ENCODE results near the gene WNT9A. TPM values are rescaled to one million over a fixed set of nuclear protein-coding genes. Genes with fewer than 3 reads are reported as not detected.

The WNT9A gene
- total RNA-seq, 1 donor = 0.36 TPM

DNA sequence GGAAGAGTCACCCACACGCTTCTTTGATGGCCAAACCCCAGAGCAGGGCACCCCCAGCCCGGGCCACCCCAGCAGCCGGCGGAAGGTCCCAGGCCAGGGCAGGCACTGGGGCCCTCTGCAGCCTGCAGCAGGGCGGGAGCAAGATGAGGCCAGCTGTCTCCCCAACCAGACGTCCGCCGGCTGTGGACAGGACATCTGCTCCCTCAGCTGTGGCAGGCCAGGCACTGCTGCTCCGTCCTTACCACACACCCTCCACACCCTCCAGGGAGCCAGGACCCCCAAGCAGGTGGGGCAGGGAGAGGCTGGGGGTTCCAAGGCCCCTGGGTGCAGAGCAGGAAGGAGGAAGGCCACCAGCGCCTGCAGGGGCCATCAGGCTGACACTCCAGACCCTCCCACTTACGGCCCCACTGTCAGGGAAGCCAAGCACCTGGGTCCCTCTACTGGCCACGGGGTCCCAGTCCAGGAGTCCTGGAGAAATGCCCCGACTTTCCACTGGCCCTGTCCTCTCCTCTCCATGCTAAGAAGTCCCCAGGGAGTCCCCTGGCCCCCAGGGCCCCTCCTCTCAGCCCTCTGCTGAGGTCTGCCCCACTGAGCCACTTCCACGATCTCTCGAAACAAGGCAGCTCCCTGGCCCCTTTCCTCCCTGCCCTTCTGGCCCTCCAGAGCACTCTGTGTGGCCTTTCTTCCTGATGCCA is 5.6 kb downstream of the WNT9A start:
- Histone ChIP-seq H3K4me2 (ENCODE audit: insufficient read depth, low read length) (no peak overlapping the region), H3K4me1 (ENCODE audit: insufficient read depth, low read length) (peaks cover 4% of the 10 kb centered on the region), H3K79me2 (ENCODE audit: insufficient read depth, low read length) (no peaks in the 10 kb centered on the region), H3K27ac (ENCODE audit: low read depth, low read length) (no peak overlapping the region), H3K36me3 (ENCODE audit: insufficient read depth, low read length) (no peaks in the 10 kb centered on the region), H4K20me1 (ENCODE audit: insufficient read depth, low read length) (no peaks in the 10 kb centered on the region), H3K4me3 (ENCODE audit: insufficient read depth, low read length) (no peak overlapping the region), H3K9me3 (ENCODE audit: low read depth, low read length) (no peaks in the 10 kb centered on the region), H2AFZ (ENCODE audit: low read length) (no peak overlapping the region), H3K27me3 (ENCODE audit: insufficient read depth, low read length) (peaks cover 7% of the 10 kb centered on the region)
- peak; percentile 75 for DNase-seq (ENCODE audit: insufficient read length, low spot score, missing footprints)
- TF ChIP-seq, protein P1, sequence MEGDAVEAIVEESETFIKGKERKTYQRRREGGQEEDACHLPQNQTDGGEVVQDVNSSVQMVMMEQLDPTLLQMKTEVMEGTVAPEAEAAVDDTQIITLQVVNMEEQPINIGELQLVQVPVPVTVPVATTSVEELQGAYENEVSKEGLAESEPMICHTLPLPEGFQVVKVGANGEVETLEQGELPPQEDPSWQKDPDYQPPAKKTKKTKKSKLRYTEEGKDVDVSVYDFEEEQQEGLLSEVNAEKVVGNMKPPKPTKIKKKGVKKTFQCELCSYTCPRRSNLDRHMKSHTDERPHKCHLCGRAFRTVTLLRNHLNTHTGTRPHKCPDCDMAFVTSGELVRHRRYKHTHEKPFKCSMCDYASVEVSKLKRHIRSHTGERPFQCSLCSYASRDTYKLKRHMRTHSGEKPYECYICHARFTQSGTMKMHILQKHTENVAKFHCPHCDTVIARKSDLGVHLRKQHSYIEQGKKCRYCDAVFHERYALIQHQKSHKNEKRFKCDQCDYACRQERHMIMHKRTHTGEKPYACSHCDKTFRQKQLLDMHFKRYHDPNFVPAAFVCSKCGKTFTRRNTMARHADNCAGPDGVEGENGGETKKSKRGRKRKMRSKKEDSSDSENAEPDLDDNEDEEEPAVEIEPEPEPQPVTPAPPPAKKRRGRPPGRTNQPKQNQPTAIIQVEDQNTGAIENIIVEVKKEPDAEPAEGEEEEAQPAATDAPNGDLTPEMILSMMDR (IDR thresholded peaks at IDR 0.05; ENCODE audit: extremely low read depth, low read depth, low read length) = no peak

DNA sequence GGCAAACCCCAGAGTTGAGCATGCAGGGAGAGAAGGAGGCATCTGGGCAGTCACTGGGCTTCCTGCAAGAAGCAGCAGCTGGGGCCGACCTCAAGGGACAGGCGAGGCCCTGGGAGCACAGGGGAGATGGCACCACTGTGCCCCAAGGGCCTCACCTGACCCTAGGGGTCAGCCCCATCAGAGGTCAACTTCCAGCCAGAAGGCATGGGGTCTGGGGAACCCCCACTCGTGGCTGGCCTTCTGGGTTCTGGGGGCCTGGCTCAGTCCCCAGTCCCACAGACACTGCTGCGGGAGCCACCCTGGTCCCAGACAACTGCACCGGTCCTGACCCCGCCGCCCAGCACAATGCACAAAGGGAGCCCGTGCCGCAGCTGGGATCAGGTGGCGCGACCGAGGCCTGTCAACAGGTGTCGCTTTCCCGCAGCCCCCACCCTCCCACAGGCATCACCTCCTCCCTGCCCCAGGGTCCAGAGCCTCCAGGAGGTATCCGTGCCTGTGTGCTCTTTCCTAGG is 6.2 kb downstream of the WNT9A start:
- no peaks in the 10 kb centered on the region for H3K36me3 ChIP-seq (ENCODE audit: insufficient read depth, low read length)
- peaks cover 3% of the 10 kb centered on the region for H3K27me3 ChIP-seq (ENCODE audit: insufficient read depth, low read length)
- H3K4me1 ChIP-seq (ENCODE audit: insufficient read depth, low read length) = no peaks in the 10 kb centered on the region
- H4K20me1 ChIP-seq (ENCODE audit: insufficient read depth, low read length) = no peaks in the 10 kb centered on the region
- peak; percentile 58 for DNase-seq (ENCODE audit: insufficient read length, low spot score, missing footprints)
- no peaks in the 10 kb centered on the region for H3K9me3 ChIP-seq (ENCODE audit: low read depth, low read length)
- TF ChIP-seq, protein P1 (IDR thresholded peaks at IDR 0.05; ENCODE audit: extremely low read depth, low read depth, low read length) = no peak
- H2AFZ ChIP-seq (ENCODE audit: low read length) = no peak overlapping the region
- no peaks in the 10 kb centered on the region for H3K79me2 ChIP-seq (ENCODE audit: insufficient read depth, low read length)
- H3K4me2 ChIP-seq (ENCODE audit: insufficient read depth, low read length) = no peak overlapping the region
- no peak overlapping the region for H3K27ac ChIP-seq (ENCODE audit: low read depth, low read length)
- H3K4me3 ChIP-seq (ENCODE audit: insufficient read depth, low read length) = no peak overlapping the region

DNA sequence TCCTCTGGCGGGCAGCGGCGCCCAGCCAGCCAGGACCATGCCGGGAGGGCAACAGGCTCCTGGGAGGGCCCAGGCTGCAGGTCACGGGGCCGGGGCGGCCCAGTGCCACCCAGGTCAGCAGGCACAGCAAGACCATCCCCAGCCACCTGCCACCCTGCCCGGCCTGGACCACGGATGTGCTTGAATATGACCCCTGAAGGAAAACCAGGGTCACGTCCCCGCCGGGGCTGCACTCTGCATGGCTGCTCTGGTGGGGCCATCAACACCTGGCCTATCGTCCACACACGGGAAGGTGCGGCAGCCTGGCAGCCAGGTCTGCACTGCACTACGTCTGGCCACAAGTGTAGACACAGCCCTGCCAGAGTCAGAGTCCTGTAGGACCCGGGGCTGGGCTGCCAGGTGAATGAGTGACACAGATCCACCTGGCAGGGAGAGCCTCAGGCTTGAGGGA is 6.9 kb downstream of the WNT9A start:
- Histone ChIP-seq H3K4me3 (ENCODE audit: insufficient read depth, low read length) (no peak overlapping the region), H3K79me2 (ENCODE audit: insufficient read depth, low read length) (no peaks in the 10 kb centered on the region), H3K27me3 (ENCODE audit: insufficient read depth, low read length) (peaks cover 3% of the 10 kb centered on the region), H3K36me3 (ENCODE audit: insufficient read depth, low read length) (no peaks in the 10 kb centered on the region), H3K9me3 (ENCODE audit: low read depth, low read length) (no peaks in the 10 kb centered on the region), H2AFZ (ENCODE audit: low read length) (no peak overlapping the region), H3K4me2 (ENCODE audit: insufficient read depth, low read length) (no peak overlapping the region), H4K20me1 (ENCODE audit: insufficient read depth, low read length) (no peaks in the 10 kb centered on the region), H3K27ac (ENCODE audit: low read depth, low read length) (no peak overlapping the region), H3K4me1 (ENCODE audit: insufficient read depth, low read length) (no peaks in the 10 kb centered on the region)
- DNase-seq (ENCODE audit: insufficient read length, low spot score, missing footprints) = peak; percentile 61
- TF ChIP-seq, protein P1 (IDR thresholded peaks at IDR 0.05; ENCODE audit: extremely low read depth, low read depth, low read length) = no peak
